Natural killer cell (primary cell): ENCODE data around the gene UBR4. TPM values are rescaled to one million over a fixed set of nuclear protein-coding genes. Genes with fewer than 3 reads are reported as not detected.
A peak's percentile ranks its signal among the peaks of the same experiment; 100 is the strongest.

Experiments
- ATAC-seq, 3 donors: fragments of 150-1000 bp in 2 of 3; fragments of 200-7000 bp in 1 of 3; cut with Tn5 transposase; 1 replicate in 1 of 3; 2 replicates in 2 of 3; pipeline ENCODE4 v1.10.0; 2021; ENCODE audit warnings: mild to moderate bottlenecking in 2 of 3, moderate library complexity in 2 of 3
- DNase-seq, 2 donors: peaks; one replicate each; pipeline versions ENCODE4 v3.0.0 to v3.0.0-alpha.2; 2013 to 2021; ENCODE audit warnings: mixed read lengths in 1 of 2
- H3K27ac ChIP-seq: one replicate; pipeline ENCODE4 v1.5.1; 2013; ENCODE audit warnings: mild to moderate bottlenecking, low read length
- H3K27me3 ChIP-seq: one replicate; pipeline ENCODE4 v1.6.1; 2013; ENCODE audit warnings: low read length; ENCODE audit not compliant: control insufficient read depth, insufficient read depth
- H3K36me3 ChIP-seq: one replicate; pipeline ENCODE4 v1.6.1; 2013; ENCODE audit warnings: low read length; ENCODE audit not compliant: control insufficient read depth, insufficient read depth
- H3K4me1 ChIP-seq: one replicate; pipeline ENCODE4 v1.6.1; 2013; ENCODE audit warnings: low read length; ENCODE audit not compliant: control insufficient read depth, insufficient read depth
- H3K4me3 ChIP-seq: one replicate; pipeline ENCODE4 v1.5.1; 2013; ENCODE audit warnings: low read length
- H3K9me3 ChIP-seq: one replicate; pipeline ENCODE4 v1.6.1; 2013; ENCODE audit warnings: low read length; ENCODE audit not compliant: control insufficient read depth, insufficient read depth
- H3K27ac Mint-ChIP-seq, 2 donors: one replicate each; pipeline ENCODE4 v1.8.0; 2022; ENCODE audit warnings: mild to moderate bottlenecking in 2 of 2, mixed read lengths in 2 of 2, moderate library complexity in 1 of 2
- H3K27me3 Mint-ChIP-seq, 2 donors: one replicate each; pipeline ENCODE4 v1.8.0; 2022; ENCODE audit warnings: low read depth in 2 of 2, mixed read lengths in 2 of 2
- H3K36me3 Mint-ChIP-seq: one replicate; pipeline ENCODE4 v1.8.0; 2022; ENCODE audit warnings: mixed read lengths
- H3K4me1 Mint-ChIP-seq, 2 donors: one replicate each; pipeline ENCODE4 v1.8.0; 2022; ENCODE audit warnings: mixed read lengths in 2 of 2
- H3K4me3 Mint-ChIP-seq: one replicate; pipeline ENCODE4 v1.8.0; 2022; ENCODE audit warnings: mild to moderate bottlenecking, moderate library complexity, mixed read lengths
- H3K9me3 Mint-ChIP-seq, 2 donors: one replicate each; pipeline ENCODE4 v1.8.0; 2022; ENCODE audit warnings: mixed read lengths in 2 of 2
- CTCF ChIP-seq: fragments of 200-600 bp; IDR thresholded peaks from one replicate; pipeline ENCODE4 v1.8.0; 2022; ENCODE audit warnings: antibody characterized with exemption
- WGBS: methylation state at CpG from one replicate; pipeline ENCODE4 v1.1.7; 2013; ENCODE audit warnings: missing lambda C conversion rate; ENCODE audit not compliant: insufficient coverage; 5-methylcytosine and 5-hydroxymethylcytosine counted together
- intact Hi-C: fragments of 100-400 bp; cut with micrococcal nuclease; formaldehyde crosslinking; loops from one replicate; pipeline ENCODE4 v1.14.2; 2022
- total RNA-seq, 4 donors: library from RNA; stranded (reverse); fragments of 120-200 nt in 1 of 4; gene quantifications; one replicate each; pipeline versions ENCODE4 v1.2.3 to v1.2.4, GENCODE V29; 2013 to 2022

The UBR4 gene
- total RNA-seq, 3 donors from 2014 or later (not counting 1 experiment from before 2014, with no cell fraction given) = 139 to 178 (median 158) TPM

DNA sequence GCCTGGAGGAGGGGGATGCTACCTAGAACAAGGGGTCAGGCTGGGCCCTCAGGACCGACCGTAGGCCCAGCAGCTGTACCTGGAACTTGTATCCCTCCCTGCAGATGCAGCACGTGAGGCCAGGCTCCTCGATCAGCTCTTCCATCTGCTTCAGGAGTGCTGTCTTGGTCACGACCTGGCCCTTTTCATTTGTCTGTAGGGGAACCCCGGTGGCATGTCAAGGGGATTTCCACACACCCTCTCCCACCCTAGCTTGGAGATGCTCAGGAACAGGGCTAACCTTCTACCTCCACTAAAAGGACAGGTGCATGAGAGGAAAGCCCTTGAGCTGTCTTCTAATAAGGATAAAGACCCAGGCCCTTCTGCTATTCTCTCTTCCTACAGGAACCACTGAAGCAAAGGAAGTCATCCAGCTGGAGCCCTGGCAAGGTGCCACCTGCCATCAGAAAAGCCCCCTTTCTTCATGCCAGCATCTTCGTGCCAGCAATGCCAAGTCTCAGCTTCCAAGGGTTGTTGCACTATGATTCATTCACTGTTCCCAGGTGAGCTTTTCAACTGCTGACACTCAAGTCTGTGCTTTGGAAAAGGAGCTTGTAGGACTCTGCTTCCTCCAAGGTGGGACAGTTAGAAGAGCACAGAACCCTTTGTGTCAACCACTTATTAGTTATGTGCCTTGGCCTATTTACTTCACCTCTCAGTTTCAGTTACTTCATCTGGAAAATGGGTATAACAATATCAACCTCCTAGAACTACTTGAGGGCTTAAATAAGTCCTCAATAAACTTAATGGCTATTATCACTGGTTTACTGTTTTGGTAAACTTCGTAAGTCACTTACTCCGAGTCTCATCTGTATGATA lies 122.1 kb downstream of the UBR4 start:
- intact Hi-C loops = no loop called here
- TF ChIP-seq CTCF = no peak
- H3K36me3 ChIP-seq = peaks cover 90% of the 10 kb centered on the region
- no peaks in the 10 kb centered on the region for H3K4me1 ChIP-seq
- H3K4me3 ChIP-seq = no peak overlapping the region
- Mint-ChIP-seq H3K36me3 (peaks cover 22% of the 10 kb centered on the region), H3K4me1 (no peaks in the 10 kb centered on the region), H3K27me3 (no peaks in the 10 kb centered on the region), H3K9me3 (no peaks in the 10 kb centered on the region), H3K27ac (no peak overlapping the region), H3K4me3 (no peak overlapping the region)
- H3K9me3 ChIP-seq = no peaks in the 10 kb centered on the region
- 77% methylated on average over 9 of the region's 9 CpGs for WGBS
- H3K27ac ChIP-seq = no peak overlapping the region
- no peaks in the 10 kb centered on the region for H3K27me3 ChIP-seq
- ATAC-seq (peak in 1 of 3 donors; percentile 50), DNase-seq (peak in 1 of 2 donors; percentile 51)

DNA sequence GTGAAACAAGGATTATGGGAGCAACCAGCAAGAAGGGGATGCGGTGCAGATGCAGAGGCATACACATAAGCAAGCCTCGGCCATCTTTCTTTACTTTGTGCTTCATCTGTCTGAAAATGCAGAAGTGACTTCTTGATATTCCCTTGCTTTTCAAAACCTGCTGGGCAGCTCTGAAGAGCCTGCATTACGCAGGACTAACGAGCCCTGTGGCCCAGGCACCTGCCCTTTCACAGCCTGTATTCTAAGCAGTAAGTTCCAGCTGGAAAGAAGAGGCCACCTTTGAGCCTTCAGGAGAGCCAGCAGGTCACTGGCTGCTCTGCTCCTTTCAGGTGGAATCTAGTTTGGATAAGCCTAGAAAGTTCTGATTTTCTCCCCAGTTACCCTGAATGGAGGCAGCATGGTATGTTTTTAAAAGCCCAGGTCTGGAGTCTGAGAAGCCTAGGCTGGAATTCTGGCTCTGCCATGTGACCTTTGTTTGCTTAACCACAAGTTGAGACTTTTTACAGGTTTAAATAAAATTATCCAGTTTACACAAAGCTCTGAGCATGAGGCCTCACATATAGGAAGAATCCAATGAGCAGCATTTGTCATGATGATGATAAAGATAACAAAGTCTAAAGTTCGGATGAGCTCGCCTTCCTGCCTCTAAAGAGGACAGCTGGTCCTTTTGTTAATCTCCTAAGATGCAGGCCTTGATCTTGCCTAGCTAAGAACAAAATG lies 122.9 kb downstream of the UBR4 start:
- intact Hi-C loops = no loop called here
- Mint-ChIP-seq H3K4me3 (no peak overlapping the region), H3K27me3 (no peaks in the 10 kb centered on the region), H3K4me1 (peaks cover 0 to under 1% of the 10 kb centered on the region in 2 donors), H3K27ac (peak overlapping the region in 1 of 2 donors; percentile 27), H3K36me3 (peaks cover 25% of the 10 kb centered on the region), H3K9me3 (no peaks in the 10 kb centered on the region)
- no peak overlapping the region for H3K4me3 ChIP-seq
- H3K27ac ChIP-seq = no peak overlapping the region
- no peaks in the 10 kb centered on the region for H3K9me3 ChIP-seq
- WGBS = 95% methylated on average over 6 of the region's 6 CpGs
- no peak for TF ChIP-seq CTCF
- no peaks in the 10 kb centered on the region for H3K4me1 ChIP-seq
- H3K36me3 ChIP-seq = peaks cover 88% of the 10 kb centered on the region
- ATAC-seq (no peak), DNase-seq (no peak)
- H3K27me3 ChIP-seq = no peaks in the 10 kb centered on the region

- H3K9me3 Mint-ChIP-seq = no peaks in the 10 kb centered on the region
- peak overlapping the region in 1 of 2 donors; percentile 27 for H3K27ac Mint-ChIP-seq
- intact Hi-C loops = no loop called here
These were observed 123.7 kb downstream of the UBR4 start for GRCh38 chr1:19086176-19086875.

More at GRCh38 chr1:19086176-19086875, 123.7 kb downstream of the UBR4 start:
- 97% methylated on average over 21 of the region's 21 CpGs for WGBS
- Histone ChIP-seq H3K9me3 (no peaks in the 10 kb centered on the region), H3K4me3 (no peak overlapping the region), H3K27ac (no peak overlapping the region), H3K4me1 (no peaks in the 10 kb centered on the region), H3K27me3 (no peaks in the 10 kb centered on the region), H3K36me3 (peaks cover 85% of the 10 kb centered on the region)
- ATAC-seq (no peak), DNase-seq (no peak)
- no peaks in the 10 kb centered on the region for H3K27me3 Mint-ChIP-seq
- no peak for TF ChIP-seq CTCF
- peaks cover 0 to 8% of the 10 kb centered on the region in 2 donors for H3K4me1 Mint-ChIP-seq
- H3K4me3 Mint-ChIP-seq = no peak overlapping the region
- H3K36me3 Mint-ChIP-seq = peaks cover 25% of the 10 kb centered on the region
